ENCODE results near the gene SPATA2. TPM values are rescaled to one million over a fixed set of nuclear protein-coding genes. Genes with fewer than 3 reads are reported as not detected.
"Not testable (repeated sequence)": the region's sequence is repeated elsewhere in the genome, so short reads cannot be mapped to it uniquely, and the experiment has no call there.

Gene SPATA2
- polyA plus RNA-seq, 4 donors = 8.7 to 10.7 (median 9.9) TPM

DNA sequence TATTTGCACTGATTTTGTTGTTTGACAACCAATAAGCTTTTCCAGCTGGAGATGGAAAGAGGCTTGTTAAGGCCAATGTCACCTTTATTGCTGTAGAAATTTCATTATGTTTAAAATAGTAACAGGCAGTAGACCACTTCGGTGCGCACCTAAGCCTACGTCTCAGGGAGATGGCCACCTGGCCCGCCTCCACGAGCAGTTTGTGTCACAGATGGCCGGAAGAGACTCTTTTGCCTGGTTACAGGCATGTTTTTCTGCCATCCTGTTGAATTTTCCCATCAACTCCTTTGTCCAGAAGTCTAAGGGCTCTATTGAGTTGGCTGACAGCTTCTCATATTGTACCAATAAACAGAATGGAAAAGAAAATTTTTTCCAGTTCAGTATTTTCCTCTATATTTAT, 51.7 kb downstream of the SPATA2 start:
- DNase-seq (ENCODE audit: low read depth in 4 of 4, low spot score in 3 of 4) = no peak

DNA sequence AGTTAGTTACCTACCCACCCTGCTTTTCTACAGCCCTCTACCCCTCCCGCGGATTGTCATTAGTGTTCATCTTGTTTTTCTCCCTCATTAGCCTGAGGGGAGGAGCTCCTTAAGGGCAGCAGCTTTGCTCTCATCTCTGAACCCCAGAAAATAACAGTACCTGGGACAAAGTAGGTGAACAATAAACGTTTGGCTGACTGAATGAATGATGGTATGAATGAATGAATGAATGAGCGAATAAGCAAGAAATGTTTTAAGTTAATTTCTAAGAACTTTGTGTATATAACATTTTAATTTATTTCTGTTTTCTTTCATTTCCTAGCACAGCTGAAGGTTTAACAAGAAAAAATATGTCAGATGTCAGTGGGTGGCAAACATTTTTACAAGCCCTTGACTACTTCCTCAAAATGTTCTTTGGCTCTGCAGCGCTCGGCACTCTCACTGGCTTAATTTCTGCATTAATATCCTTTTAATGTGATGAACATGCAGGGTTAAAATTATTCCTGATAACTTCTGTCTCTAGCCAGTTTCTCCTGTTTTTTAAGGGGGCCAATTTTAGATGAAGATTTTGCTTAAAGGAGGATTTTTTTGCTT, 52.6 kb downstream of the SPATA2 start:
- DNase-seq (ENCODE audit: low read depth in 4 of 4, low spot score in 3 of 4) = no peak

DNA sequence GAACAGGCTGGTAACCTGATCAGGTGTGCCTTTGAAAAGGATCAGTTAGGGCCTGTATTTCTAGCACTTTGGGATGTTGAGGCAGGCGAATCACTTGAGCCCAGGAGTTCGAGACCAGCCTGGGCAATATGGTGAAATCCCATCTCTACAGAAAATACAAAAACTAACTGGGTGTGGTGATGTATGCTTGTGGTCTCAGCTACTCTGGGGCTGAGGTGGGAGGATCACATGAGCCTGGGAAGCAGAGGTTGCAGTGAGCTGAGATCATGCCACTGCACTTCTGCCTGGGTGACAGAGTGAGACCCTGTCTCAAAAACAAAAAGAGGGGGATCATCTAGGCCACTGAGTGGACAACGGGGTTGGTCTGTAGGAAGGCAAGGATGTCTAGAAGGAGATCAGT, 54.1 kb downstream of the SPATA2 start:
- DNase-seq (ENCODE audit: low read depth in 4 of 4, low spot score in 3 of 4) = not testable (repeated sequence)

DNA sequence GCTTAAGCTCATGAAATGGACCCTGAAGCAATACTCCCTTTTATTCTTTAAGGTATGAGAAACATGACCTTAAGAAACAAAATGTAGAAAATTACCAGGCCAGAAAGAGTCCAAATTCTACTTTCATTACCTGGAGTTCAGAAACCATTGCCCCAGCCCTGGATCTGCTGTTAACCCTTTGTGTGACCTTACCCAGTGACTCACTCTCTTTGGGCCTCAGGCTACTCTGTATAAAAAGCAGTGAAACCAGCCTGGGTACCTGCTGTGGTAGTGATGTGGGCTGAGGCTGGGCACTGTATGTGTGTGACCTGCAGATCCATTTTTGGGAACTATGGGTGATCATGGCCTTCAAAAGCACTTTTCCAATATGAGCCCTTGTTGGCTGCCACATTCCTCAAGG, 55.5 kb downstream of the SPATA2 start:
- DNase-seq (ENCODE audit: low read depth in 4 of 4, low spot score in 3 of 4) = no peak

DNA sequence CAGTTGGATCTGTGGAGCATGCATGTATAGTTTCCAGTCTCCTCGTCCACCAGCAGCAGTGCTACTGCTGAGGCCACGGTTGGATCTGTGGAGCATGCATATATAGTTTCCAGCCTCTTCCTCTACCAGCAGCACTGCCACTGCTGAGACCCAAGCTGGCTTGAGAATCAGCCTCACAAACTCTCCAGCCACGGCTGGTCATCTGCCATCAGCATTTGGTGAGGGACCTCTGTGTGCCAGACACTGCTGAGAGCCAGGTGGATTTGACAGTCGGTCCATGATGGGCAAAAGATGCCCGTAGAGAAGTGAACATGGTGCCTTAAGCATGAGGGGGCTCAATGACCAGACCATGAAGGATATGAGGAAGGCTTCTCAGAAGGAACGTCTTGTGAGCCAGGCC, 56.3 kb downstream of the SPATA2 start:
- no peak for DNase-seq (ENCODE audit: low read depth in 4 of 4, low spot score in 3 of 4)

DNA sequence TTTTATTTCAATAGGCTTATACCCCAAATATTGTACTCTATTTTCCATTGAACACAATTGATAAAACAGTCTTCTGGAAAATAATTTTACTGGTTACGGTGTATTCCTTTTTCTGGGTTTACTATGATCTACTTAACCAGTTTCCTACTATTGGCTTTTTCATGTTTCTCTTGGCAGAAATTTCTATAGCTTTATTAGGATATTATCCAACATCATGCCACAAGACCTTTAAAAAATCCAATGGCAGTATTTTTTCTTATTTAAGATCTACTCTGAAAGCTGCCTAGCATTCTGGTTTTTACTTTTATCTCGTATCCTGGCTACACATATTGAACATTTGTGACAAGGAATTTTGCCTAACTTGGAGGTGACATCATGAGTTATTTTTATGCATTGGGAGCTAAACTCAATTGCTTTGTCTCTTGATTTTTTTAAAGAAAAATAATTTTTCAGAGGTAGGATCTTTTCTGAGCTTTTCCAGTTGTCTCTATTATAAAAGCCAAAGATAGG, 57.2 kb downstream of the SPATA2 start:
- DNase-seq (ENCODE audit: low read depth in 4 of 4, low spot score in 3 of 4) = no peak

DNA sequence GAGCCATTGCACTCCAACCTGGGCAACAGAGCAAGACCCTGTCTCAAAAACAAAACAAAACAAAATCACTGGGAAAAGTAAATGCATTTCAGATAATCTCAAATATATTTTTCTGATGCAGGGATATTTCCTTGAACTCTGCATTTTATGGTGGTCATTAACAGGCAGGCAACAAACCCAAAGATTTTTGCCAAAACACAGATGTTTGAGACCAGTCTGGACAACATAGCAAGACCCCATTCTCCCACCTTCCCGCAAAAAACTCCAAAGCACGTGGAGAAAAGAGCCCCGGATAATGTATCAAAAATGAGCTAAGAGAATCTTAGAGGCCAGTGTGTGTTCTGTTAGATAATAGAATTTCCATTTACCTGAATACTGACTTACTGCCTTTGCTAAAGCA, 58.4 kb downstream of the SPATA2 start:
- DNase-seq (ENCODE audit: low read depth in 4 of 4, low spot score in 3 of 4) = no peak

DNA sequence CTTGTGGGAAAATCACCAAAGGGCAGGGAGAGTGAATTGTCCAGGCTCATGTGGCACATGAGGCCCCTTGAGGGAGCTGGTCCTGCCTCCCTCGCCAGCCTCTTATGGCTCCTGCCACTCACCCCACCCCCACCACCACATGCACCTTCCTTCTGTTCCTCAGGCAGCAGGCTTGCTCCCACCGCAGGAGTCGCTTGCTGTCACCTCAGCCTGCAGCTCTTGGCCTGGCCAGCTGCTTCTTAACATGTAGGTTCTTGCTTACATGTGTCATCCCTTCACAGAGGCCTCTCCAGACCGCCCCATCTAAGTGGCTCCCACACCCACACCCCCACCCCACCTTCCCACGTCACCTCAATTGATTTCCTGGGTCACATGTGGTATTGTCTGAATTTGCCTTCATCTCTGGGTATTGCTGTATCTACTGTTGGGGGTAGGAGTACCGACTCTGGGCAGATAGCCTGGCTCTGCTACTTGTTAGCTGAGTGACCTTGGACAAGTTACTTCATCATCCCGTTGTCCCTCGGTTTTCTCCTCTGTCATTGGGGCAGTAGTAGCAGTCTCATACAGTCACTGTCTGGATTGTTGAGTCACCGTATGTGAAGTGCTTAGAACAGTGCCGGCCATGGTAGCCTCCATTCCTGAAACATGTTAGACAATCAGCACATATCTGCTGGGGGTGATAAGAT, 61.0 kb downstream of the SPATA2 start:
- no peak for DNase-seq (ENCODE audit: low read depth in 4 of 4, low spot score in 3 of 4)

DNA sequence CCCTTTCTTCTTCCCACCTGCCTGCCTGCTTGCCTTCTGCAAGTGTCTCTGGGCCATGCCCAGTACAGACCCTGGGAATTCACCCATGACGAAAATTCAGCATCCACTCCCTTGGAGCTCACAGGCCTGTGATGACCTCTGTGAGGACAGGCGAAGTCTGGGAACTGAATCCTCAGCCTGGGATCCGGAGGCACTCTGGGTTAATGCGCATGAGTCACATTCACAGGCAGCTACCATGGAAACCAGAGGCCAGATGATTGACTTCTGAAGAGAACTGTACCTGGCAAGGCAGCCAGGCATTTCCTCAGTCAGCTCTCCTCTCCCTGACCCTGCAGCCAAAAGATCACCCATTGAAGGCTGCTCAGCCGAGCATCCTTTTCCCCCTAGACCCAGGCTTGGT, 61.7 kb downstream of the SPATA2 start:
- DNase-seq (ENCODE audit: low read depth in 4 of 4, low spot score in 3 of 4) = peak in 2 of 4 donors; percentile 39 to 41

Other genes starting within 250 kb of the SPATA2 start
- gene B4GALT5, start 201.7 kb downstream of the SPATA2 start, polyA plus RNA-seq (ENCODE audit: insufficient read length in 4 of 4) = 10 to 100 TPM; 46.0 to 50.7 (median 46.6) TPM
- 10 to 100 TPM in 1 of 4 donors, 1 to 10 TPM in 3; 4.5 to 11.2 (median 8.6) TPM for gene SLC9A8, start 102.7 kb downstream of the SPATA2 start, polyA plus RNA-seq (ENCODE audit: insufficient read length in 4 of 4)
- gene RNF114, start 20.9 kb upstream of the SPATA2 start, polyA plus RNA-seq (ENCODE audit: insufficient read length in 4 of 4) = 10 to 100 TPM; 56.9 to 79.1 (median 65.5) TPM
- 10 to 100 TPM in 1 of 4 donors, 1 to 10 TPM in 3; 3.0 to 13.5 (median 8.9) TPM for gene SNAI1, start 67.5 kb upstream of the SPATA2 start, polyA plus RNA-seq (ENCODE audit: insufficient read length in 4 of 4)
- 100 to 1,000 TPM; 125 to 171 (median 158) TPM for gene UBE2V1, start 197.6 kb upstream of the SPATA2 start, polyA plus RNA-seq (ENCODE audit: insufficient read length in 4 of 4)
- gene PEDS1, start 238.2 kb upstream of the SPATA2 start, polyA plus RNA-seq (ENCODE audit: insufficient read length in 4 of 4) = 10 to 100 TPM; 25.0 to 28.4 (median 27.1) TPM